GM18907 (cell line): ENCODE data around the gene SND1.

ENCODE experiments used
- ATAC-seq: cut with Tn5 transposase; IDR thresholded peaks from one replicate; pipeline ENCODE4 v1.9.1; 2021; ENCODE audit warnings: mild to moderate bottlenecking, moderate library complexity; ENCODE audit not compliant: unreplicated experiment

SND1 gene

GRCh38 chr7:127980901-127981300 is 328.9 kb downstream of the SND1 start:
- ATAC-seq, result no peak

- no peak for ATAC-seq
Measured at GRCh38 chr7:127981965-127982364, 330.0 kb downstream of the SND1 start.

- no peak for ATAC-seq
Measured at GRCh38 chr7:127983804-127984332, 331.9 kb downstream of the SND1 start.

GRCh38 chr7:127986581-127987521 is 334.9 kb downstream of the SND1 start:
- ATAC-seq, result no peak

- no peak for ATAC-seq
Measured at GRCh38 chr7:127988751-127989150, 336.8 kb downstream of the SND1 start.

- no peak for ATAC-seq
Measured at GRCh38 chr7:127993317-127993716, 341.3 kb downstream of the SND1 start.

- no peak for ATAC-seq
Measured at GRCh38 chr7:127993987-127994386, 342.0 kb downstream of the SND1 start.

GRCh38 chr7:127995156-127995880 is 343.3 kb downstream of the SND1 start:
- ATAC-seq, result no peak

- ATAC-seq, result no peak
Measured at GRCh38 chr7:127995881-127996215, 343.9 kb downstream of the SND1 start.

GRCh38 chr7:127996253-127997071 is 344.5 kb downstream of the SND1 start:
- no peak for ATAC-seq

GRCh38 chr7:127997226-127997922 is 345.4 kb downstream of the SND1 start:
- no peak for ATAC-seq

- no peak for ATAC-seq
Measured at GRCh38 chr7:127998671-127999070, 346.7 kb downstream of the SND1 start.

GRCh38 chr7:128000048-128000447 is 348.1 kb downstream of the SND1 start:
- no peak for ATAC-seq

GRCh38 chr7:128000854-128001265 is 348.9 kb downstream of the SND1 start:
- ATAC-seq, result peak; percentile 62

GRCh38 chr7:128003167-128003566 is 351.2 kb downstream of the SND1 start:
- ATAC-seq, result no peak

GRCh38 chr7:128003787-128004186 is 351.8 kb downstream of the SND1 start:
- no peak for ATAC-seq

- ATAC-seq, result no peak
Measured at GRCh38 chr7:128004623-128005022, 352.6 kb downstream of the SND1 start.

GRCh38 chr7:128005117-128005516 is 353.1 kb downstream of the SND1 start:
- ATAC-seq, result no peak

GRCh38 chr7:128005759-128006159 is 353.8 kb downstream of the SND1 start:
- no peak for ATAC-seq

- ATAC-seq, result no peak
Measured at GRCh38 chr7:128006550-128007302, 354.7 kb downstream of the SND1 start.
